K562 (cell line): ENCODE measurements around the gene NAA15. TPM values are rescaled to one million over a fixed set of nuclear protein-coding genes. Genes with fewer than 3 reads are reported as not detected.

ENCODE experiments used
- ATAC-seq: fragments of 200-7000 bp; cut with Tn5 transposase; 3 replicates; pipeline ENCODE4 v1.9.1; 2020; ENCODE audit warnings: moderate library complexity
- BruUV-seq: library from RNA; stranded (reverse); fragments of 400-500 nt; replicated peaks from 2 replicates; lab custom pipeline; 2021; lab: Mats Ljungman, UMichigan
- CTCF ChIA-PET: fragments of 300-600 bp; formaldehyde crosslinking; extraction: SDS; loops from one replicate; lab custom pipeline; 2021; ENCODE audit warnings: low intra/inter-chr PET ratio; lab: Yijun Ruan, JAX
- POLR2A ChIA-PET: fragments of 300-600, 350-650 bp; sonication (Branson Sonifier 250); formaldehyde crosslinking; extraction: SDS; loops from one replicate; lab custom pipeline; 2021; ENCODE audit warnings: antibody characterized with exemption, inconsistent platforms; lab: Yijun Ruan, JAX
- DNase-seq, 4 experiments: peaks; one replicate each; pipeline versions ENCODE4 v3.0.0 to v3.0.0-alpha.2; 2011 to 2018; ENCODE audit warnings: low spot score in 3 of 4, mixed read lengths in 3 of 4; ENCODE audit errors: extremely low read depth in 1 of 4
- FAIRE-seq: peaks from 2 replicates; lab custom pipeline; 2011; peaks lifted over from hg19 to GRCh38; lab: Jason Lieb, UNC
- H2AFZ ChIP-seq: 2 replicates; pipeline ENCODE4 v1.6.0; 2011; ENCODE audit warnings: low read depth, low read length, control low read depth, inconsistent platforms
- H3K27ac ChIP-seq: fragments of 200-600 bp; 3 replicates; pipeline ENCODE4 v1.8.0; 2011; ENCODE audit warnings: low read depth, mild to moderate bottlenecking, control low read depth, inconsistent platforms, low read length, moderate library complexity, mixed read lengths; ENCODE audit errors: extremely low read depth
- H3K27me3 ChIP-seq, 2 experiments: fragments of 300-600 bp in 1 of 2; 2 replicates in 1 of 2; 3 replicates in 1 of 2; pipeline versions ENCODE4 v1.6.0 to v1.8.0; 2011; ENCODE audit warnings: inconsistent platforms in 2 of 2, low read length in 2 of 2, mild to moderate bottlenecking in 1 of 2, mixed read lengths in 1 of 2, moderate library complexity in 1 of 2; ENCODE audit not compliant: control insufficient read depth in 2 of 2, insufficient read depth in 2 of 2
- H3K36me3 ChIP-seq: fragments of 300-600 bp; 3 replicates; pipeline ENCODE4 v1.8.0; 2011; ENCODE audit warnings: mild to moderate bottlenecking, low read length, inconsistent platforms; ENCODE audit not compliant: control insufficient read depth, insufficient read depth
- H3K4me1 ChIP-seq, 2 experiments: fragments of 200-600 bp in 1 of 2; replicated peaks in 1 of 2; 2 replicates in 1 of 2; 3 replicates in 1 of 2; pipeline versions ENCODE4 v1.5.1 to v1.8.0; 2011; ENCODE audit warnings: inconsistent platforms in 2 of 2, low read length in 2 of 2, mild to moderate bottlenecking in 1 of 2, mixed read lengths in 1 of 2, moderate library complexity in 1 of 2; ENCODE audit not compliant: control insufficient read depth in 2 of 2, insufficient read depth in 2 of 2
- H3K4me2 ChIP-seq: 2 replicates; pipeline ENCODE4 v1.6.1; 2011; ENCODE audit warnings: low read length, control low read depth, inconsistent platforms, mixed read lengths; ENCODE audit not compliant: insufficient read depth
- H3K4me3 ChIP-seq: fragments of 200-600 bp; sonication (generic), shearing (Covaris generic); 2 replicates; pipeline ENCODE4 v1.5.1; 2016; ENCODE audit warnings: control low read depth, inconsistent platforms
- H3K79me2 ChIP-seq: fragments of 200-600 bp; 3 replicates; pipeline ENCODE4 v1.8.0; 2011; ENCODE audit warnings: low read length, inconsistent platforms; ENCODE audit not compliant: control insufficient read depth, insufficient read depth
- H3K9ac ChIP-seq, 2 experiments: 2 replicates each; pipeline versions ENCODE4 v1.6.0 to v1.6.1; 2011; ENCODE audit warnings: low read depth in 2 of 2, low read length in 2 of 2, control low read depth in 1 of 2, inconsistent platforms in 1 of 2, mild to moderate bottlenecking in 1 of 2, mixed read lengths in 1 of 2; ENCODE audit not compliant: insufficient read depth in 1 of 2
- H3K9me1 ChIP-seq: one replicate; pipeline ENCODE4 v1.6.0; 2011; ENCODE audit warnings: inconsistent platforms, mild to moderate bottlenecking, low read length, moderate library complexity; ENCODE audit not compliant: control insufficient read depth, insufficient read depth
- H3K9me3 ChIP-seq: replicated peaks from 2 replicates; pipeline ENCODE4 v1.5.1; 2011; ENCODE audit warnings: low read depth, low read length, inconsistent platforms; ENCODE audit not compliant: control insufficient read depth, insufficient read depth
- H4K20me1 ChIP-seq: replicated peaks from 2 replicates; pipeline ENCODE4 v1.6.1; 2011; ENCODE audit warnings: low read length, inconsistent platforms, mixed read lengths; ENCODE audit not compliant: control insufficient read depth, insufficient read depth
- KAT8 ChIP-seq: fragments of 450-650 bp; IDR thresholded peaks from 2 replicates; pipeline ENCODE4 v1.6.1; 2016; ENCODE audit warnings: low read depth, mild to moderate bottlenecking
- KDM1A ChIP-seq, 2 experiments: fragments of 450-650 bp; IDR thresholded peaks; 2 replicates each; pipeline ENCODE4 v1.6.1; 2016; ENCODE audit warnings: mild to moderate bottlenecking in 2 of 2
- KDM4B ChIP-seq, 2 experiments: fragments of 450-650 bp in 1 of 2; sonication (generic) in 1 of 2; IDR thresholded peaks; 2 replicates each; pipeline ENCODE4 v1.6.1; 2016 to 2017; ENCODE audit warnings: borderline replicate concordance in 2 of 2, antibody characterized with exemption in 1 of 2, low read depth in 1 of 2, mild to moderate bottlenecking in 1 of 2
- RBM25 ChIP-seq: fragments of 200-400 bp; formaldehyde crosslinking; IDR thresholded peaks from 2 replicates; pipeline ENCODE4 v1.6.1; 2018; ENCODE audit warnings: low read length, low read depth, moderate library complexity; ENCODE audit not compliant: severe bottlenecking
- ZNF146 ChIP-seq: IDR thresholded peaks from one replicate; pipeline ENCODE4 v1.6.1; 2018; ENCODE audit warnings: missing compliant biosample characterization; ENCODE audit not compliant: unreplicated experiment
- ZNF277 ChIP-seq: fragments of 250-450 bp; sonication (Bioruptor Pico); IDR thresholded peaks from 2 replicates; pipeline ENCODE4 v1.8.0; 2022; ENCODE audit warnings: inconsistent platforms, mild to moderate bottlenecking, moderate library complexity, borderline replicate concordance
- WGBS: fragments of 100-300 bp; shearing (Covaris generic); methylation state at CpG from one replicate; pipeline ENCODE4 v1.1.6; 2016; ENCODE audit warnings: low coverage, mixed read lengths; ENCODE audit not compliant: insufficient coverage; ENCODE audit errors: missing lambda C conversion rate; 5-methylcytosine and 5-hydroxymethylcytosine counted together
- in situ Hi-C: fragments of 300-500 bp; cut with MboI; formaldehyde crosslinking; loops from 4 replicates; pipeline ENCODE4 v1.15.0; 2018; ENCODE audit warnings: inconsistent platforms, mixed read lengths
- intact Hi-C: fragments of 100-400 bp; cut with micrococcal nuclease; formaldehyde crosslinking; loops from 2 replicates; pipeline ENCODE4 v1.14.2; 2022
- polyA plus RNA-seq, 8 experiments: library from polyadenylated mRNA; depleted of rRNA in 4 of 8; stranded (reverse) in 5 of 8; unstranded in 3 of 8; fragments of >200 nt; fragmentation: Nextera tagmentation in 2 of 8; fragmentation: Illumina TruSeq in 1 of 8; extraction: Ambion mirVana in 2 of 8; extraction: Trizol in 1 of 8; gene quantifications; 2 replicates each; pipeline versions ENCODE4 v1.2.1 to v1.2.3, GENCODE V29; 2011 to 2014; ENCODE audit warnings: inconsistent platforms in 1 of 8, missing spikeins in 1 of 8
- total RNA-seq, 7 experiments: library from RNA; depleted of rRNA in 6 of 7; stranded (reverse); fragments of >200 nt in 6 of 7; fragmentation: Illumina TruSeq in 2 of 7; extraction: Trizol in 2 of 7; gene quantifications; 2 replicates each; pipeline versions ENCODE4 v1.2.1 to v1.2.3, GENCODE V29; 2011 to 2021; ENCODE audit warnings: low replicate concordance in 1 of 7

The NAA15 gene
- total and polyA plus RNA-seq, 9 of the 15 experiments (the other 6 are each of a cell fraction or from before 2014, with no cell fraction given): 37.8 to 117 (median 63.2) TPM

GRCh38 chr4:139304920-139305319 lies 3.6 kb downstream of the NAA15 start:
- Histone ChIP-seq H3K36me3 (peaks cover 59% of the 10 kb centered on the region), H3K4me2 (no peak overlapping the region), H2AFZ (no peak overlapping the region), H3K4me3 (no peak overlapping the region), H4K20me1 (peaks cover 9% of the 10 kb centered on the region; the same call in 1 of the 2 replicates), H3K27ac (no peak overlapping the region), H3K79me2 (peaks cover 100% of the 10 kb centered on the region), H3K4me1 (peaks cover 0 to 9% of the 10 kb centered on the region in 2 experiments; a peak in 4 of 5 replicates), H3K9ac (no peak overlapping the region), H3K9me1 (no peaks in the 10 kb centered on the region), H3K27me3 (no peaks in the 10 kb centered on the region), H3K9me3 (0 out of 2 replicates have a peak, but pooled peaks cover 7% of the 10 kb centered on the region)
- CTCF ChIA-PET: no interaction called here
- DNase-seq (no peak), ATAC-seq (no peak), FAIRE-seq (no peak)
- intact Hi-C loops (no loop called here), in situ Hi-C loops (no loop called here)
- POLR2A ChIA-PET: no interaction called here
- BruUV-seq: no TSS peak
- WGBS: 96% methylated on average over 2 of the region's 2 CpGs
- TF ChIP-seq ZNF277 (CRISPR knock-in tag) (no peak), ZNF146 (peak; percentile 91), KDM1A (IDR thresholded peaks at IDR 0.05) (peak in 1 of 2 experiments; percentile 42; a peak in 1 of 4 replicates), KDM4B (IDR thresholded peaks at IDR 0.05; ENCODE audit: borderline replicate concordance in 2 of 2, low read depth in 1 of 2) (no peak), KAT8 (no peak), RBM25 (peak; percentile 53)
